CD8-positive, alpha-beta memory T cell (primary cell): ENCODE measurements around the gene SCTR. TPM values are rescaled to one million over a fixed set of nuclear protein-coding genes. Genes with fewer than 3 reads are reported as not detected.

Experiments used
- CTCF ChIA-PET: fragments of 350-600 bp; sonication (Branson Sonifier 250); formaldehyde crosslinking; loops from one replicate; lab custom pipeline; 2021; ENCODE audit warnings: antibody characterized with exemption; lab: Charles Lee
- POLR2A ChIA-PET: fragments of 350-600 bp; sonication (Branson Sonifier 250); formaldehyde crosslinking; loops from one replicate; lab custom pipeline; 2021; ENCODE audit warnings: antibody characterized with exemption; lab: Charles Lee
- DNase-seq, 5 donors: peaks; one replicate each; pipeline versions ENCODE4 v3.0.0 to v3.0.0-alpha.2; 2020 to 2022; ENCODE audit warnings: mixed read lengths in 1 of 5
- H3K27ac ChIP-seq: one replicate; pipeline ENCODE4 v1.7.0; 2013; ENCODE audit warnings: low read depth, mild to moderate bottlenecking, low read length, moderate library complexity
- H3K27me3 ChIP-seq: 2 replicates; pipeline ENCODE4 v1.7.0; 2013; ENCODE audit warnings: low read length, mild to moderate bottlenecking; ENCODE audit not compliant: insufficient read depth, poor library complexity, severe bottlenecking
- H3K36me3 ChIP-seq: 2 replicates; pipeline ENCODE4 v1.7.0; 2013; ENCODE audit warnings: mild to moderate bottlenecking, low read length, moderate library complexity; ENCODE audit not compliant: insufficient read depth
- H3K4me1 ChIP-seq: 2 replicates; pipeline ENCODE4 v1.7.0; 2013; ENCODE audit warnings: mild to moderate bottlenecking, low read length, moderate library complexity; ENCODE audit not compliant: insufficient read depth
- H3K4me3 ChIP-seq: 2 replicates; pipeline ENCODE4 v1.7.0; 2013; ENCODE audit warnings: mild to moderate bottlenecking, low read length
- H3K9me3 ChIP-seq: 2 replicates; pipeline ENCODE4 v1.7.0; 2013; ENCODE audit warnings: mild to moderate bottlenecking, low read length
- H3K27ac Mint-ChIP-seq, 8 donors: one replicate each; pipeline ENCODE4 v1.8.0; 2020 to 2021; ENCODE audit warnings: mixed read lengths in 8 of 8, mild to moderate bottlenecking in 6 of 8, inconsistent platforms in 3 of 8, moderate library complexity in 3 of 8
- H3K27me3 Mint-ChIP-seq, 2 donors: one replicate each; pipeline ENCODE4 v1.8.0; 2020 to 2021; ENCODE audit warnings: mixed read lengths in 2 of 2, mild to moderate bottlenecking in 1 of 2, moderate library complexity in 1 of 2
- H3K36me3 Mint-ChIP-seq, 3 donors: one replicate each; pipeline ENCODE4 v1.8.0; 2020 to 2021; ENCODE audit warnings: mixed read lengths in 3 of 3, inconsistent platforms in 1 of 3, mild to moderate bottlenecking in 1 of 3
- H3K4me1 Mint-ChIP-seq, 3 donors: one replicate each; pipeline ENCODE4 v1.8.0; 2020 to 2021; ENCODE audit warnings: mixed read lengths in 3 of 3, inconsistent platforms in 1 of 3, mild to moderate bottlenecking in 1 of 3
- H3K4me3 Mint-ChIP-seq, 7 donors: one replicate each; pipeline ENCODE4 v1.8.0; 2020 to 2021; ENCODE audit warnings: mixed read lengths in 7 of 7, mild to moderate bottlenecking in 6 of 7, moderate library complexity in 4 of 7, inconsistent platforms in 2 of 7
- H3K9me3 Mint-ChIP-seq, 5 donors: one replicate each; pipeline ENCODE4 v1.8.0; 2020 to 2022; ENCODE audit warnings: mixed read lengths in 5 of 5, mild to moderate bottlenecking in 3 of 5, moderate library complexity in 2 of 5, inconsistent platforms in 1 of 5
- polyA plus RNA-seq: library from polyadenylated mRNA; unstranded; fragments of 300-500 nt; fragmentation: Illumina TruSeq; gene quantifications from one replicate; pipeline ENCODE4 v1.2.3, GENCODE V29; 2021
- total RNA-seq, 2 experiments: library from RNA; stranded (reverse); gene quantifications; one replicate each; pipeline ENCODE4 v1.2.3, GENCODE V29; 2021

The SCTR gene
- total and polyA plus RNA-seq, 3 experiments from 2014 or later, result not detected

GRCh38 chr2:119463136-119463535 is 61.1 kb downstream of the SCTR start:
- Histone ChIP-seq H3K4me3 (no peak overlapping the region), H3K4me1 (no peaks in the 10 kb centered on the region), H3K27ac (no peak overlapping the region), H3K27me3 (no peaks in the 10 kb centered on the region), H3K9me3 (no peaks in the 10 kb centered on the region), H3K36me3 (no peaks in the 10 kb centered on the region)
- no peak overlapping the region for H3K27ac Mint-ChIP-seq
- peaks cover 2 to 3% of the 10 kb centered on the region in 2 donors for H3K27me3 Mint-ChIP-seq
- no peak for DNase-seq
- CTCF ChIA-PET, result no interaction called here
- no peaks in the 10 kb centered on the region for H3K36me3 Mint-ChIP-seq
- POLR2A ChIA-PET, result no interaction called here
- no peak overlapping the region for H3K4me3 Mint-ChIP-seq
- no peaks in the 10 kb centered on the region for H3K4me1 Mint-ChIP-seq
- H3K9me3 Mint-ChIP-seq, result no peaks in the 10 kb centered on the region

DNA sequence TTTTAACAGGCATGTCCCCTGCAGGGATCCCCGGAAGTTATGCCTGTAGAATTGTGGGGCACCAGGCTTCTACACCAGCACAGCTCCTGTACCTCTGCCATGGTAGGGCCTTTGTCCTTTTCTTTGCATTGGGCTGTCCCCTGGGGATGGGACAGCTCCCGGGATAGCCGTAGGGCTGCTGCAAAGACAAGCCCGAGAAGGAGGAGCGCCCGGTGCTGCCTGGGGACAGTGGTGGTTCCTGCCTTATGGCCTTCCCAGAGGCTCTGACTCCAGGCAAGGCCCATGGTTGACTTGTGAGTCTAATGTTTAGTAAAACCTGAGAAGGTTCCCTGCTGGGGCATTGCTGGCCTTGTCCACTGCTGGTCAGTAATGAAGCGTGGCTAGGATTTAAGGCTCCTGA is 61.7 kb downstream of the SCTR start:
- no peak overlapping the region for H3K27ac Mint-ChIP-seq
- CTCF ChIA-PET, result no interaction called here
- no peaks in the 10 kb centered on the region for H3K36me3 Mint-ChIP-seq
- H3K36me3 ChIP-seq, result no peaks in the 10 kb centered on the region
- no peak overlapping the region for H3K4me3 ChIP-seq
- H3K9me3 Mint-ChIP-seq, result no peaks in the 10 kb centered on the region
- H3K9me3 ChIP-seq, result no peaks in the 10 kb centered on the region
- no peaks in the 10 kb centered on the region for H3K4me1 Mint-ChIP-seq
- H3K27me3 Mint-ChIP-seq, result peaks cover 2 to 3% of the 10 kb centered on the region in 2 donors
- H3K27me3 ChIP-seq, result no peaks in the 10 kb centered on the region
- POLR2A ChIA-PET, result no interaction called here
- no peak for DNase-seq
- no peaks in the 10 kb centered on the region for H3K4me1 ChIP-seq
- no peak overlapping the region for H3K27ac ChIP-seq
- no peak overlapping the region for H3K4me3 Mint-ChIP-seq

DNA sequence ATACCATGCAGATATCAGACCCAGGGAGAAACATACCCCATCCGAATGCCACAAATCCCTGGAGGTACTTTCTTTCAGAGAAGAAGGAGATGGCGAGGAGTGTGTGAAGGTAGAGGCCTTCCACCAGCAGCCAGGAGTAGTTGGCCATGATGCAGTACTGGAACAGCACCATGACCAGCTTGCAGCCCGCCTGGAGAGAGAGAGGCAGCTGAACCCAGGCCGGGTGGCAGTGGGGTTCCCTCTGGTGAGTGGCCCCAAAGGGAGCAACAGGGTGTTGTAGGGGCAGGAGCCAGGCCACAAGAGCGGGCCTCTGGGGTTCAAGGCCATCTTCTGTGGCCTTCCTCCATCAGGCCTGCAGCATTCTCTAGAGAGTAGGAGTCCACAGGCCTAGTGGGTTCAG is 62.5 kb downstream of the SCTR start:
- no peaks in the 10 kb centered on the region for H3K36me3 ChIP-seq
- Mint-ChIP-seq H3K4me1 (no peaks in the 10 kb centered on the region), H3K9me3 (no peaks in the 10 kb centered on the region), H3K27ac (no peak overlapping the region), H3K4me3 (no peak overlapping the region), H3K27me3 (peaks cover 2 to 3% of the 10 kb centered on the region in 2 donors), H3K36me3 (no peaks in the 10 kb centered on the region)
- no peak for DNase-seq
- no peaks in the 10 kb centered on the region for H3K9me3 ChIP-seq
- H3K4me3 ChIP-seq, result no peak overlapping the region
- H3K27me3 ChIP-seq, result no peaks in the 10 kb centered on the region
- H3K27ac ChIP-seq, result no peak overlapping the region
- CTCF ChIA-PET, result no interaction called here
- POLR2A ChIA-PET, result no interaction called here
- H3K4me1 ChIP-seq, result no peaks in the 10 kb centered on the region

DNA sequence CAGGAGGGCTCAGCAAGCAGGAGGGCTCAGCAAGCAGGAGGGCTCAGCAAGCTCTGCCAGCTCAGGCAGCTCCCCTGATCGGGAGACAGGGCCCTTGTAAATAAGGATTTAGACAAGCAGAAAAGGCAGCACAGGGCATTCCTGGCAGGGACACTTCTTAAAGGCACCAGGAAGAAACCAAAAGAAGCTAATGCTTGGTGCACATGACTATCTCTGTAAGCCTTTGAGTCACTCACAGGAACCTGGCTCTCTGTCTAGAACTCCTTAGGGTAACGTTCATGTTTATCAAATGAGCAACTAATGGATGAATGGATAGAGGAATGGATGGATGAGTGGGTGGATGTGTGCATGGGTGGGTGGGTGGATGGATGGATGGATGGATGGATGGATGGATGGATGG is 64.2 kb downstream of the SCTR start:
- Histone ChIP-seq H3K4me1 (no peaks in the 10 kb centered on the region), H3K36me3 (no peaks in the 10 kb centered on the region), H3K9me3 (no peaks in the 10 kb centered on the region), H3K4me3 (no peak overlapping the region), H3K27me3 (no peaks in the 10 kb centered on the region), H3K27ac (no peak overlapping the region)
- no peak overlapping the region for H3K4me3 Mint-ChIP-seq
- H3K4me1 Mint-ChIP-seq, result no peaks in the 10 kb centered on the region
- no peaks in the 10 kb centered on the region for H3K36me3 Mint-ChIP-seq
- no peak for DNase-seq
- ChIA-PET POLR2A (no interaction called here), CTCF (no interaction called here)
- H3K27ac Mint-ChIP-seq, result peak overlapping the region in 1 of 8 donors; percentile 80
- H3K27me3 Mint-ChIP-seq, result peaks cover 3 to 7% of the 10 kb centered on the region in 2 donors
- H3K9me3 Mint-ChIP-seq, result no peaks in the 10 kb centered on the region

DNA sequence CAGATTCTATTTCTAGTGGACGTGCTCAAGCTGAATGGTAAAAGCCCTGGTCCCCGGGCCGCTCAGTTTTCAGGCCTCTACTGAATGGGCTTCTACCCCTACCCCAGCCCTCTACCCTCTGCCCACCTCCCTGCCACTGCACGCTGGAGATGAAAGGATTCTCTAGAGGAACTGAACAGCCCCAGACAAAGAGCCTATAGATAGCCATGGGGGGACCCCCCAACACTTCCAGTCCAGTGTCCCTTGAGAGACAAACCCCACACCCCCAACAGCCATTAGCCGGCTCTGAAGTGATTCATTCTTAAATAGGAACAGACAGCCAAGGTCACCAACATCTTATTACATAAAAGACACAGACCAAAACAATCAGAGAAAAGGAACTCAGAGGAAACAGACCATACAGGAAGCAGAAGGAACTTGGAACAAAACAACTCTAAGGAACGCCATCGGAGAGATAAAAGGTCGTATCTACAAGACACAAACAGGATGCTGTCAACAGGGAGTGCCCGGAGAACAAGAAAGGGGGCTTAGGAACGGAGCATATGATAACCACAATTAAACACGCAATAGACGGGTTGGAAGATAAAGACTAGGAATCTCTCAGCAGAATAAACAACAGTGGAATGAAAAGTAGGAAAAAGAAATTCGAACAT is 69.1 kb downstream of the SCTR start:
- H3K4me3 ChIP-seq, result no peak overlapping the region
- Mint-ChIP-seq H3K9me3 (no peaks in the 10 kb centered on the region), H3K4me3 (no peak overlapping the region), H3K4me1 (no peaks in the 10 kb centered on the region), H3K36me3 (no peaks in the 10 kb centered on the region), H3K27me3 (peaks cover 3 to 23% of the 10 kb centered on the region in 2 donors), H3K27ac (no peak overlapping the region)
- no peaks in the 10 kb centered on the region for H3K27me3 ChIP-seq
- no peaks in the 10 kb centered on the region for H3K4me1 ChIP-seq
- H3K36me3 ChIP-seq, result no peaks in the 10 kb centered on the region
- ChIA-PET POLR2A (no interaction called here), CTCF (no interaction called here)
- DNase-seq, result no peak
- H3K9me3 ChIP-seq, result no peaks in the 10 kb centered on the region
- no peak overlapping the region for H3K27ac ChIP-seq

DNA sequence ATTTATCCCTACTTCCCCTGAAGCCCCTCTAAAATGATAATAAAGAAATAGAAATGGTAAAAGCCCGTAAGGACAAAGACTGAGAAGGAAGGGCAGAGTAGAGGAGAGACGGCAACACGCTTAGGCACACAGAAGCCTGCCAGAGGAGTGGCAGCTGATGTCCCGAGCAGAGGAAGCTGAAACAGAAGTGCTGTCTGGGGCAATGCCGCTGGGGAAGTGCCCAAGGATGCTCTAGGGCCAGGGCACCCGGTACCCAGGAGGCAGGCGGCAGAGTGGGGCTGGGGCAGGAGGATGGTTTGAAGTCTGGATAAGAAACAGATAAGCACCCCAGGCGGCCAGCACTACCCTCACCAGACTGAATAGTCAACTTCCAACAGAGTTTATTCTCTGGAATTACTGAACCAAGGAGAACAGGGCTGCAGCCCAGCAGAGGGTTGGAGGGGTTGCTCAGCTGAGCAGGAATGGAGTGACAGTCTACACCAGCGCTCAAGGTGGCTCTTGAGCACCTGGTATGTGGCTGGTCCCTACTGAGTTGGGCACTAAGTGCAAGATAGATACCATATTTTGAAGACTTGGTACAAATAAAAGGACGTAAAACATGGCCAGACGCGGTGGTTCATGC is 70.2 kb downstream of the SCTR start:
- Mint-ChIP-seq H3K4me1 (no peaks in the 10 kb centered on the region), H3K9me3 (no peaks in the 10 kb centered on the region), H3K27me3 (peaks cover 0 to 23% of the 10 kb centered on the region in 2 donors), H3K27ac (no peak overlapping the region), H3K36me3 (no peaks in the 10 kb centered on the region), H3K4me3 (no peak overlapping the region)
- no peaks in the 10 kb centered on the region for H3K9me3 ChIP-seq
- no peak overlapping the region for H3K27ac ChIP-seq
- CTCF ChIA-PET, result no interaction called here
- H3K4me1 ChIP-seq, result no peaks in the 10 kb centered on the region
- POLR2A ChIA-PET, result no interaction called here
- no peak for DNase-seq
- H3K4me3 ChIP-seq, result no peak overlapping the region
- no peaks in the 10 kb centered on the region for H3K27me3 ChIP-seq
- H3K36me3 ChIP-seq, result no peaks in the 10 kb centered on the region

GRCh38 chr2:119451336-119452050 is 72.8 kb downstream of the SCTR start:
- ChIA-PET POLR2A (no interaction called here), CTCF (interaction anchor here (1.5 kb wide), 1 partner anchor 9 kb away, joined by 3 read pairs; no protein-coding TSS in a partner anchor)
- H3K4me1 Mint-ChIP-seq, result no peaks in the 10 kb centered on the region
- H3K4me1 ChIP-seq, result no peaks in the 10 kb centered on the region
- H3K4me3 ChIP-seq, result no peak overlapping the region
- no peaks in the 10 kb centered on the region for H3K9me3 Mint-ChIP-seq
- H3K27me3 Mint-ChIP-seq, result peaks cover 8 to 39% of the 10 kb centered on the region in 2 donors
- no peak for DNase-seq
- H3K27ac Mint-ChIP-seq, result no peak overlapping the region
- H3K36me3 ChIP-seq, result no peaks in the 10 kb centered on the region
- no peak overlapping the region for H3K27ac ChIP-seq
- no peaks in the 10 kb centered on the region for H3K27me3 ChIP-seq
- H3K9me3 ChIP-seq, result no peaks in the 10 kb centered on the region
- no peak overlapping the region for H3K4me3 Mint-ChIP-seq
- no peaks in the 10 kb centered on the region for H3K36me3 Mint-ChIP-seq

DNA sequence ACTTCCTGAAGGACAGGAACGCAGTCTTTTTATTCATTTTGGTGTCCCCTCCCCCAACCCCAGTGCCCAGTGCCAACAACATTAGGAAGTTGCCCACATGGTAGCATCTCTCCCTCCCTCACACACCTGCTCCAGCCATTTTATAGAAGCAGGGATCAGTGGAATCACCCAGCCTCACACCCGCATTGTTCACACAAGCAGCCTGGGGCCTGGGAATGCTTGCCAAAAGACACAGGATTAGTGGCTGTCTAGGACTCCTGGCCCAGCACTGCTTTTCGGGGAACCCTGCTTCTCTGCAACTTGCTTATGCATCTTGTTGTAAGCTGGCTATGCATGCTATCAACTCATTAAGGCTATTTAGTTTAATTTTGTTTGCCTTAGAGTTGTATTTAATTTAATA is 74.8 kb downstream of the SCTR start:
- Mint-ChIP-seq H3K4me3 (no peak overlapping the region), H3K36me3 (no peaks in the 10 kb centered on the region), H3K9me3 (no peaks in the 10 kb centered on the region), H3K4me1 (no peaks in the 10 kb centered on the region), H3K27me3 (peaks cover 8 to 35% of the 10 kb centered on the region in 2 donors), H3K27ac (no peak overlapping the region)
- H3K4me3 ChIP-seq, result no peak overlapping the region
- H3K36me3 ChIP-seq, result no peaks in the 10 kb centered on the region
- no peaks in the 10 kb centered on the region for H3K4me1 ChIP-seq
- ChIA-PET CTCF (no interaction called here), POLR2A (no interaction called here)
- no peaks in the 10 kb centered on the region for H3K27me3 ChIP-seq
- H3K9me3 ChIP-seq, result no peaks in the 10 kb centered on the region
- no peak overlapping the region for H3K27ac ChIP-seq
- DNase-seq, result no peak
